Adrenal gland (tissue), 5 donors: ENCODE data around the gene UBAC2.

Experiments used
- POLR2A ChIP-seq, 2 donors: fragments of 450-650 bp; IDR thresholded peaks; one replicate each; pipeline ENCODE4 v1.6.1; 2017; ENCODE audit warnings: antibody characterized with exemption in 2 of 2, mild to moderate bottlenecking in 2 of 2, moderate library complexity in 1 of 2
- TF ChIP-seq, protein P1 (sequence below), 6 experiments: fragments of 450-650 bp in 4 of 6; fragments of 200-600 bp in 2 of 6; sonication (generic) in 1 of 6; IDR thresholded peaks; 1 replicate in 5 of 6; 2 replicates in 1 of 6; pipeline versions ENCODE4 v1.5.1 to v1.8.0; 2016 to 2021; ENCODE audit warnings: antibody characterized with exemption in 6 of 6, mild to moderate bottlenecking in 2 of 6, moderate library complexity in 1 of 6
- donor health status: DM: no; HTN: no; CAD: no.

DNA sequence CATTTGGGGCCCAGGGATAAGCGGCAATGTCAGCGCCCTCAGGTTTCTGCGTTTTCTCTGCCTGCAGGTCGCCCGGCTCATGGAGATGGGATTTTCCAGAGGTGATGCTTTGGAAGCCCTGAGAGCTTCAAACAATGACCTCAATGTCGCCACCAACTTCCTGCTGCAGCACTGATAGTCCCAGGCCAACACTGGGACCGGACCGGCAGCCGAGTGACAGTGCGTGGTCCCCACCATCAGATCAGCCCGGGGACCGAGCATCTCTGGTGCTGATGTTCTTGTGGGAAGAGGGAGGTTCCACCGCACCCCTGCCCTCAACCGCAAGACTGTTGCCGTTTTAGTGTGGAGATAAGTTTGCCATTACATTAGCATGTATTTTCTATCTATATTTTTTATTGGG lies 184.5 kb downstream of the UBAC2 start:
- TF ChIP-seq, protein P1, sequence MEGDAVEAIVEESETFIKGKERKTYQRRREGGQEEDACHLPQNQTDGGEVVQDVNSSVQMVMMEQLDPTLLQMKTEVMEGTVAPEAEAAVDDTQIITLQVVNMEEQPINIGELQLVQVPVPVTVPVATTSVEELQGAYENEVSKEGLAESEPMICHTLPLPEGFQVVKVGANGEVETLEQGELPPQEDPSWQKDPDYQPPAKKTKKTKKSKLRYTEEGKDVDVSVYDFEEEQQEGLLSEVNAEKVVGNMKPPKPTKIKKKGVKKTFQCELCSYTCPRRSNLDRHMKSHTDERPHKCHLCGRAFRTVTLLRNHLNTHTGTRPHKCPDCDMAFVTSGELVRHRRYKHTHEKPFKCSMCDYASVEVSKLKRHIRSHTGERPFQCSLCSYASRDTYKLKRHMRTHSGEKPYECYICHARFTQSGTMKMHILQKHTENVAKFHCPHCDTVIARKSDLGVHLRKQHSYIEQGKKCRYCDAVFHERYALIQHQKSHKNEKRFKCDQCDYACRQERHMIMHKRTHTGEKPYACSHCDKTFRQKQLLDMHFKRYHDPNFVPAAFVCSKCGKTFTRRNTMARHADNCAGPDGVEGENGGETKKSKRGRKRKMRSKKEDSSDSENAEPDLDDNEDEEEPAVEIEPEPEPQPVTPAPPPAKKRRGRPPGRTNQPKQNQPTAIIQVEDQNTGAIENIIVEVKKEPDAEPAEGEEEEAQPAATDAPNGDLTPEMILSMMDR (IDR thresholded peaks at IDR 0.05): no peak
- TF ChIP-seq POLR2A (IDR thresholded peaks at IDR 0.05): no peak
